CD4-positive, alpha-beta T cell treated with Interferon gamma for 1 hour (primary cell): ENCODE measurements around the gene P3H2.

Experiments
- DNase-seq: peaks from one replicate; pipeline ENCODE4 v3.0.0-alpha.2; 2020

The P3H2 gene

GRCh38 chr3:189937302-189938127, 183.2 kb downstream of the P3H2 start:
- DNase-seq = no peak

- no peak for DNase-seq
These were observed 184.3 kb downstream of the P3H2 start for GRCh38 chr3:189936201-189936945.

GRCh38 chr3:189927975-189928895, 192.5 kb downstream of the P3H2 start:
- no peak for DNase-seq

GRCh38 chr3:189921770-189922169, 198.9 kb downstream of the P3H2 start:
- DNase-seq = no peak

- no peak for DNase-seq
These were observed 205.9 kb downstream of the P3H2 start for GRCh38 chr3:189914799-189915198.

GRCh38 chr3:189911001-189911400, 209.7 kb downstream of the P3H2 start:
- DNase-seq = no peak

GRCh38 chr3:189909573-189909972, 211.1 kb downstream of the P3H2 start:
- DNase-seq = no peak

GRCh38 chr3:189909139-189909538, 211.6 kb downstream of the P3H2 start:
- DNase-seq = no peak

GRCh38 chr3:189908646-189909045, 212.1 kb downstream of the P3H2 start:
- no peak for DNase-seq

GRCh38 chr3:189907803-189908202, 212.9 kb downstream of the P3H2 start:
- no peak for DNase-seq
